Measurements from ENCODE around the gene MTMR1.
A peak's percentile ranks its signal among the peaks of the same experiment; 100 is the strongest.

Gene MTMR1

GRCh38 chrX:150763303-150763797, 70.2 kb downstream of the MTMR1 start:
- DNase-seq = no peak

DNA sequence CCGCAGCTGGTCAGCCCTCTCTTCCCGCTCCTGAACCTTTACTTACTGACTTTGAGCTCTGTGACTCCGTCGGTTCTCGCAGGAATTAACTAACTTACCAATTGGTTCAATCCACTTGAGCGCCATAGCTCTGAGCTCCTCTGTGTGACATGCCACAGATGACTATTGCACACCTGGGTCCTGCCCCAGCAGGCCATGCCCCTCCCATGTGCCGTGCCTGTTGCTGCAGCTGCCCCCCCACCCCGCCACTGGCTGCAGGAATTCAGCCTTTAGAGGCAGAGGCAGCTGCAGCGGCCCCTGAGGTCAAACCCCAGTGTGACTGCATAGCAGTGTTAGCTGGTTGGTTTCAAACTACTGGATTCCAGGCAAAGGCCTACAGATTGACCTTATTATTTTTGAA, 70.6 kb downstream of the MTMR1 start:
- no peak for DNase-seq

GRCh38 chrX:150765237-150765636, 72.0 kb downstream of the MTMR1 start:
- DNase-seq = no peak

- DNase-seq = no peak
Observed at GRCh38 chrX:150765782-150766350, 72.7 kb downstream of the MTMR1 start.

DNA sequence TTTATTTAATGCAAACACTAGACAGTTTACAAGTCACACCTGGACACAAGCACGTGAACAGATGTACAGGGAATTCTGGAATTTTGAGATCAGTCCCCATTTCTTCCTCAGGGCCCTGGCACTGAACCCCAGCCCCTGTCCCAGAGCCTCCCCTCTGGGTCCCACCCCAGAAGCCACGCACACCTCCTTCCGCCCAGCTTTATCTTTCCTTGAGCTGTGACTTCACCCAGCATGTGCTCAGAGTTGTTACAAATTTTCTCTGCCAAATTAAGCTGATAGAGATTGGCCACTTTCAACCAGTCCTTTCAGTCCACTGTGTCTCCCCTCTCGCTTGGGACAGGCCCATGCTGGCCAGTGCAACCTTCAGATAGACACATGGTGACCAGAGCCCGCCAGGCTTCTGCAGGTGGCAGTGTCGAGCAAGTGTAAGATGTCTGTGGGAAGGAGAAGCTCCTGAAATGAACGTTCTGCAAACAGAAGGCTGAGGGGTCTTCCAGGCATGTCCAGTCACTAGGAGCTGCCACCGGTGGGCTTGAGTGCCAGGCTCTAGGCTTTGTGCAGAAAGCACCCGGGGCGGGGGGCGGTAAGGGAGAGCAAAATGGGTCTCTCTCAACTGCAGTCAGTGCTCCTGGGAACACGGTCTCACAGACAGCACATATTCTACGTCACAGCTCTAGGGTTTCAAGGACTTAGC, 73.3 kb downstream of the MTMR1 start:
- no peak for DNase-seq

DNA sequence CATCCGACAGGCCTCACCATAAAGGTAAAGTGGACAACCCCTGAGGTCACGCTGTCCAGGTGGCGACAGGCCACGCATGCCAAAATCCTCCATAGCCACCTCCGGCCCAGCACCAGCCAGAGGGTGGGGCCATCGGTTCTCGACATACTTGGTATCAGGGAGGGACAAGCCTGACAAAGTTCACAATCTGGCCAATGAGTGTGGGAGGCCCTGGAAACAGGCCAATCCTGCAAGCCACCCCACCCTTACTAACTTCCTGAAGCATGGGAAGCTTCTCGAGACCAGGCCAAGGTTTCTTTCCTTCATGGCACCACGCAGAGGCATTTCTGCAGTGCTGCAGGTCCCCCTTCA, 73.8 kb downstream of the MTMR1 start:
- no peak for DNase-seq

- DNase-seq = peak in 2 of 5 experiments; percentile 6 to 47
Observed at GRCh38 chrX:150767475-150768131, 74.4 kb downstream of the MTMR1 start.

DNA sequence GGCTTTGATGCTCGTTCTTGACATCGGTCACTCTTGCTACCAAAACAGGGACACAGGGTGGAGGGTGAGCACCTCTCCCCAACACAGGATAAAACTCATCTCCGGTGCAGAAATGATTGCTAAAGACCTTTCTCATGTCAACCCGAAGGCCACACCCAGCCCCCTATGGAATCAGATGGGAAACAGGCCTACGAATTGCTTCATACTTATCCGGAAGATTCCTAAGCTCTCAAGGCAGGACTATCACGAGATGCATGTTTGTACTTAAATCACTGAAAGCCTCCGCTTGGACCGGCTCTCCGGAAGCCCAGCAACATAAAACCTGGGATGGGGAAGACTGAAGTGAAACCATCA, 74.9 kb downstream of the MTMR1 start:
- DNase-seq = no peak

DNA sequence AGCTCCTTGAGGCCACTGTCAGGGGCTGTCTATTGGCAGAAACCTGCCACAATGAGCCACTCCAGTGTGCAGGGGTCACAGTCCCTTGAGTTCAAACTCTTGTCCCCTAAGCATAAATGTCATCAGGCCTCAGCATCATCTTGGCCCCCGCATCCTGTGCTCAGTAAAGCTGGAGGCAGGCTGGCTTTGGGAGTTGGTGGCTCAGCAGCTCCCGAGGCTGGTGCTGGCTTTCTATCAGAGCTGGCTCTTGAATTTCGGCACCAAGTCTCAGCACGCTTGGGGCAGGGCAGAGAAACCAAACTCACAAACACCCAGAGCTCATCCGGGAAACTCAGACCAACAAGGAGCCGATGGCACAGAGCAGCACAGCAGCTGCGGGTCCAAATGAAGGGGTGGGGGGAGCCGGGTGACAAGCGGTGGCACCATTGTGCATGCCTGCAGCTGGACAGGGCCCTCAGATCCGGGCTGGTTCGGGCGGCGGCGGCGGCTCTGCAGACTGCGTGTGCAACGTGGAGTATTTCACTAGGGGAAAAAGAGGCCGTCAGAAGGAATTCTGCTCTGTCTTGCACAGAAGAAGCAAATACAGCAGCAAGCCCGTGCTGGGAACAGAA, 75.5 kb downstream of the MTMR1 start:
- DNase-seq = no peak

DNA sequence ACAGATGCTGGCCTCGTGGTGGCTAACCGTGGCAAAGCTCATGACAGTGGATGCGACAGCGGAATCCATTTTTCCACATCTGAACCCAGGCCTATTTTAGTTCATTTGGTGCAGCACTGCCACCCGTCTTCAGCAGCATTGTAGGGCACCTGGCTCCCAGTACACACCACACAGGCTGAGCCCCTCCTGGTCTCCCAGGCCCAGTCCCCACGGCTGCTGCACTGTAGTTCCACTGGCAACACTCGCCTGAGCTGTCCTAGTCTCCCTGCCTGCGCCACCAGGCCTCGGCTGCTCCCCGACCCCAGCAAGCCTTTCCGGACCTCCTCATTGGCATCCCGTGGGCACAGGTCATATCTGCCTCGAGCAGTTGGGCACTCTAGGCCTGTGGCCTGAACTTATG, 76.2 kb downstream of the MTMR1 start:
- DNase-seq = no peak

DNA sequence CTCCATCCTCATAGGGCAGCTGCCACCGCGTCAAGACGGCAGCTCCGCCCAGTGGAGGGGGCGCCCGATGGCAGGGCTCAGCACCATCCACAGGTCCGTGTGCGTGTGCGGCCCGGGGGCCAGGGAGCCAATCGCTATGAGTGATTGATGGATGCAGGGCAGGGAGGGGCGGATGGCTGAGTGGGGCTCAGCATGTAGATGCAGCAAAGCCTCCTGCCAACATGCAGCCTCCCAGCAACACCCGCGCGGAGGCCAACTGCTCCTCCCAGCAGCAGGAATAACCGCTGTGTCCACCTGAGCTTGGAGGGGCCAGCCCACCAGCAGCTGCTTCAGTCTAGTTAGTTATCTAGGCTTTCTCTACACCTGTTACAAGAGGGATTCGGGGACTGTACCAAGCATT, 77.4 kb downstream of the MTMR1 start:
- no peak for DNase-seq

GRCh38 chrX:150771116-150771515, 77.9 kb downstream of the MTMR1 start:
- no peak for DNase-seq

- peak; percentile 11 to 58 (median 55) for DNase-seq
Observed at GRCh38 chrX:150772150-150772970, 79.2 kb downstream of the MTMR1 start.

DNA sequence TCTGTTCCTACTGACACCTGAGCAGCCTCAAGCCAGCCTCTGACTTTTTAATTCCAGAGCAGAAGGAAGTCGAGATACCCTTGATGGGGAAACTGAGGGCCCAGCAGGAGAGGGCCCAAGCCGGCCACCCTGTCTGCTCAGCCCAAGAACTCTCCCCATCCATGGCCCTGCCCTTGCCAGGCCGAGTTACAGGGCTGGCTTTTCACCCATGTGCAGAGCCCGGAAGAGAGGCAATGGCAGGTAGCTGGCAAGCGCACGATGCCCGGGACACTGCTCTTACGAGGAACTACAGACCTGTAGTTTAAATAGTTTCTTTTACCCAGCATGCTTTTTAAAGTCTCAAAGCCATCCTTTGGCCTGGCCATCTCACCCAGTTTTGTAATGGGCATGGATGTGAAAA, 79.9 kb downstream of the MTMR1 start:
- DNase-seq = no peak

- no peak for DNase-seq
Observed at GRCh38 chrX:150773634-150774033, 80.4 kb downstream of the MTMR1 start.

GRCh38 chrX:150774798-150775568, 81.8 kb downstream of the MTMR1 start:
- no peak for DNase-seq

DNA sequence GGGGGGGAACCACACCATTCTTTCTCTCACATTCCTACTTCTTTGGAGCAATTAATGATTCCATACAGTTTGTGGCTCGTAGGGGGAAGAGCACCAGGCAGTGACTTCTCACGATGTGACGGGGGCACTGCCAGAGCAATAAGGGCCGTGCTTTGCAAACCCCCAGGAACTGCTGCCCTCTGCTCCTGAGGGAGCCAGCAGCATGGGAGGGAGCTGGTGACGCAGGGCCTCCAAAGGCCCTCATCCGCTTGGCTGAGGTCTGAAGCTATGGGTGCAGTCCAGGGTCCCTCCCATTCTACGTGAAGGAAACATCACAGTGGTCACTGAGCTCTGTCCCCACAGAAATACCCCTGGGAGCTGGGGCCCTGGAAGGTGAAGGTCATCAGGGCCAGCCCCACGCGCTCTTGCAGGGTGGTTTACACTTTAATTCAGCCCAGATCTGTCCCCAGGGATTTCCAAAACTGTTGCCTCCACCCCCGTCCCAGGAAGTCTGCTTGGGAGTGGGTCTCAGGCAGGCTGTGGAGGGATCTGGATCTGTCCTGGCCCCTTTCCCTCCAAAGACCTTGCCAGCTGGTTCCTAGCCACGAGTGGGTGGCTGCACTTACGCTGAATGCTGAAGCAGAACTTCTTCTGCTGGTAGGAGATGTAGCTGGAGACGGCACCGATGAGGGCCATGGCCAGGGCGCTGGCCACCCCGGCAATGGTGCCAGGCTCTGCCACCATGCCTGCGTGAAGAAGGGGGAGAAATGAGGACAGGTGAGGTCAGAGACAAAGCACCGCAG, 82.6 kb downstream of the MTMR1 start:
- DNase-seq = no peak

DNA sequence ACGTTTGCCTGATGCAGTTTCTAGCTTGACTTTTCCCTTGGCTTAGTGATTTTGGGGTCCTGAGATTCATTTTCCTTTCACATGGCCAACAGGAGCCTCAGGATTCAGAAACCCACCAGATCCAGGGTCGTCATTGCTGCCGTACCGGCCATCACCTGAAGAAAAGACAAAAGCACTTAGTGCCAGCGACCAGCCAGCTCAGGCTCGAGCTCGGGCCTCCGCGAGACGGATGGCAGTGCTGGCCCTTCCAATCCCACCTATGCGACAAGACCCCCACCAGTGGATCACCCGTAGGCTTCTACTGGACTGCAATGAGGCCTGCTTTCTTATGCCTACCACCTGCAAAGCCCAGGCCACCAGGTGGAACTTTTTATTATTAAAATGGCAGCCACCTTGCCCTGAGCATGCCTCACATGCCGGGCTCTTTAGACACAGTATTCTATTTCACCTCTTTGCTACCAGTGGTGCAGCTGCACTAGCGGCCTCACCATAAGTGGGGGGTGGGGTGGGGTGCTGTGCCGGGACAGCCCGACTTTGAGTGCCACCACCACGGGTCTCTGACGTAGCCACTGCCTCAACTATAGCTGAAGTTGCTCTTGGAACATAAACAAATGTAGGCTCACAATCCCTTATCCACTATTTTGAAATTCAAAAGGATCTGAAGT, 84.3 kb downstream of the MTMR1 start:
- DNase-seq = no peak

DNA sequence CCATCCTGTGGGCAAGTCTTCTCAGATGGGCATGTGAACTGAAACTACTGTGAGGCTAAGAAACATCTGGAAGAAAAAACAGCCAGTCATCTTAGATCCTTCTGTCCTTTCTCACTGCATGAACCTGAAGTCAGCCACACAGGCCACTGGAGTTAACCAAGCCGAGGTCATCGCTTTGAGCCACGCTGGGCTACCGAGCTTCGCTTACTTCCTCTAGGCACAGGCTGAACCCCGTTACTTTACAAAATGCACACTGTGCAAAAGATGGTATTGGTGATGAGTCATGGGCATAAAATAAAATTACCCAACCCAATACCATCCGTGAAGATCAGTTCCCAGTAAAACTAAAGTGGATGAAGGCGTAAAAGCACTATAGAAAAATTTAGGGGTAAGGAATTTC, 86.2 kb downstream of the MTMR1 start:
- DNase-seq = no peak

GRCh38 chrX:150781677-150782076, 88.5 kb downstream of the MTMR1 start:
- DNase-seq = no peak

DNA sequence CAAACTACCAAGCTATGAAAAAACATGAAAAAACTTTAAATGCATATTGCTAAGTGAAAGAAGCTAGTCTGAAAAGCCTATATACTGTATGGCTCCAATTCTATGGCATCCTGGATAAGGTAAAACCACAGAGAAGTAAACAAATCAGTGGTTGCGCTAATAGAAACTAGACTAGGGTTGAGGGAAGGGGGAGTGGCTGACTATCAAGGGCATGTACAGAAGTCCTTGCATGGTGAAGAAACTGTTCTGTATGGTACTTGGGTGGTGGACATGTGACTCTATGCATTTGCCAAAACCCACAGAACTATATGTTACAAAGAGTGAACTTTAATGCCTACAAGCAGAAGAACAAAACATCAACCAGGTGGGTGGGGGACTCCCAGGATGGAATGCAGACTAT, 96.8 kb downstream of the MTMR1 start:
- DNase-seq = peak in 1 of 5 experiments; percentile 43

Measured in T-helper 2 cell (primary cell).